EL (cell line): Measurements from ENCODE around the gene NPR1.
"Not testable (repeated sequence)": the region's sequence is repeated elsewhere in the genome, so short reads cannot be mapped to it uniquely, and the experiment has no call there.

ENCODE experiments used
- DNase-seq: peaks from one replicate; pipeline ENCODE4 v3.0.0-alpha.2; 2016

NPR1 gene

GRCh38 chr1:153678519-153679336, at the start of gene NPR1:
Gene NPR1 (plus strand): TSS chr1:153678688. CDS start chr1:153679109, 421 bp downstream.
- DNase-seq = peak; percentile 36

GRCh38 chr1:153629343-153629665, 49.2 kb upstream of the NPR1 start:
- DNase-seq = no peak

GRCh38 chr1:153629971-153630370, 48.5 kb upstream of the NPR1 start:
- no peak for DNase-seq

GRCh38 chr1:153630384-153630783, 48.1 kb upstream of the NPR1 start:
- no peak for DNase-seq

- no peak for DNase-seq
These were observed 47.2 kb upstream of the NPR1 start for GRCh38 chr1:153631047-153632022.

GRCh38 chr1:153633161-153633753, 45.2 kb upstream of the NPR1 start:
- no peak for DNase-seq

GRCh38 chr1:153633754-153634665, 44.5 kb upstream of the NPR1 start, which contains the start of gene CHTOP:
Gene CHTOP (plus strand): TSS chr1:153634066. CDS start chr1:153636589, 2,523 bp downstream.
- DNase-seq = peak; percentile 98

- no peak for DNase-seq
These were observed 42.6 kb upstream of the NPR1 start for GRCh38 chr1:153635872-153636271.

GRCh38 chr1:153636312-153636711, 42.2 kb upstream of the NPR1 start:
- no peak for DNase-seq

- no peak for DNase-seq
These were observed 40.2 kb upstream of the NPR1 start for GRCh38 chr1:153638261-153638660.

GRCh38 chr1:153639280-153639679, 39.2 kb upstream of the NPR1 start:
- DNase-seq = no peak

- not testable (repeated sequence) for DNase-seq
These were observed 38.3 kb upstream of the NPR1 start for GRCh38 chr1:153640213-153640612.

GRCh38 chr1:153640861-153641260, 37.6 kb upstream of the NPR1 start:
- no peak for DNase-seq

GRCh38 chr1:153642161-153642560, 36.3 kb upstream of the NPR1 start:
- DNase-seq = no peak

- no peak for DNase-seq
These were observed 35.4 kb upstream of the NPR1 start for GRCh38 chr1:153643100-153643499.

- DNase-seq = no peak
These were observed 34.7 kb upstream of the NPR1 start for GRCh38 chr1:153643816-153644215.

- no peak for DNase-seq
These were observed 31.7 kb upstream of the NPR1 start for GRCh38 chr1:153646672-153647345.

GRCh38 chr1:153647346-153647714, 31.2 kb upstream of the NPR1 start:
- no peak for DNase-seq

- DNase-seq = no peak
These were observed 30.4 kb upstream of the NPR1 start for GRCh38 chr1:153648000-153648643.

- no peak for DNase-seq
These were observed 29.2 kb upstream of the NPR1 start for GRCh38 chr1:153649137-153649862.
